ENCODE data around the gene RTP1.
"Not testable (repeated sequence)": the region's sequence is repeated elsewhere in the genome, so short reads cannot be mapped to it uniquely, and the experiment has no call there.

Gene RTP1, protein sequence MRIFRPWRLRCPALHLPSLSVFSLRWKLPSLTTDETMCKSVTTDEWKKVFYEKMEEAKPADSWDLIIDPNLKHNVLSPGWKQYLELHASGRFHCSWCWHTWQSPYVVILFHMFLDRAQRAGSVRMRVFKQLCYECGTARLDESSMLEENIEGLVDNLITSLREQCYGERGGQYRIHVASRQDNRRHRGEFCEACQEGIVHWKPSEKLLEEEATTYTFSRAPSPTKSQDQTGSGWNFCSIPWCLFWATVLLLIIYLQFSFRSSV

DNA sequence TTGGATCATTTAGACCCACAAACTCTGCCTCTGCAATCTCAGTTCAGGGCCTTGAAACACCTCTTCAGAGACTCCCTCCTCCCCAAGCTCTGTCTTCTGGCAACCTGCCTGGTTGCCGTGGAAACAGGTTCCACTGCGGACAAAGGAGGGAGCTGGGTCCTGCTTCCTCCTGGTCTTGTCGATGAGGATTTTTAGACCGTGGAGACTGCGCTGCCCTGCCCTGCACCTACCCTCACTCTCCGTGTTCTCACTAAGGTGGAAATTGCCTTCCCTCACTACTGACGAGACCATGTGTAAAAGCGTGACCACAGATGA, at the start of gene RTP1:
TSS of gene RTP1 (plus strand) at position 152 of the 315 bp plus-strand sequence. CDS start at position 182, 30 bp downstream.
- DNase-seq: no peak

DNA sequence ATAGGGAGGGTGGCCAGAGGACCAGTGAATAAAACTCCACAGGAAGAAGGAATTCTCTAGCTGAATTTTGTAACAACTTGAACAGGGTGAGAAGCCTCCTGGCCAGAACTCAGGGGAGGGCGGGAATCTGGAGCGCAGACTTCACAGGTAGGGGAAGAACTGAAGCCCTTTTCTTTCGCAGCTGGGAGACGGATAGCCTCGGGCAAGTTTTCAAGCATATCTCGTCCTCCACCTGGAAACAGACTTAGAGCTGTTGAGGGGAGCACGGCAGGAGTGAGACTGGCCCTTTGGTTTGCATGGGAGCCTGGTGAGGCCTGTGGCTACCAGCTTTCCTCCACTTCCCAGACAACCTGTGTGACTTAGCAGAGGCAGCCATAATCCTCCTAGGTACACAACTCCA, 47.1 kb upstream of the RTP1 start:
- DNase-seq: no peak

DNA sequence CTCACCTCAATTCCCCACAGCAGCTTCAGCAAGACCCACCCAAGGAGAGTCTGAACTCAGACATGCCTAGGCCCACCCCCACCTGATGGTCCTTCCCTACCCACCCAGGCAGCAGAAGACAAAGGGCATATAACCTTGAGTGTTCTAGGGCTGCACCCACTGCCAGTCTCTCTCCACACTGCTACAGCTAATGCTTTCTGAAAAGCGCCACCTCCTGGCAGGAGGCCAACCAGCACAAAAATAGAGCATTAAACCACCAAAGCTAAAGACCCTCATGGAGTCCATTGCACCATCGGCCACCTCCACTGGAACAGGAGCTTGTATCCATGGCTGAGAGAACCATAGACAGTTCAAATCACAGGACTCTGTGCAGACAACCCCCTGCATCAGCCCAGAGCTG, 46.7 kb upstream of the RTP1 start:
- peak; percentile 46 for DNase-seq

DNA sequence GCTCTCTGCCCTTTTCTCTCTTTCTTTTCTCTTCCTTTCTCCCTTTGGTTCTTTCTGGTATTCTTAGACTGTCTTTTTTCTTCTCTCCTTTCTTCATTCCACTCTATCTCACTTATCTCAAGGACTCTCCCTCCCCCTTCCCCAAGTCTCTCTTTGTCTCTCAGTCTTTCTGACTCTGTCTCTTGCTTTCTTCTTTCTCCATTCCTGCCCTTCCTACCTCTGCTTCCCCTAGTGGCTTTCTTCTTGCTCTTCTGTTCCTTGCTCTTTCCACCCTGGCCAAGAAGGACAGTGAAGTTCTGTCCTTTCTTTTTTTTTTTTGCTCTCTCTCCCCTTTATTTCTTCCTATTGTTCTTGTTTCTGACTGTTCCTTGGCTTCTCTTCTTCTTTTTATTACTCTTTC, 35.7 kb upstream of the RTP1 start:
- DNase-seq: no peak

DNA sequence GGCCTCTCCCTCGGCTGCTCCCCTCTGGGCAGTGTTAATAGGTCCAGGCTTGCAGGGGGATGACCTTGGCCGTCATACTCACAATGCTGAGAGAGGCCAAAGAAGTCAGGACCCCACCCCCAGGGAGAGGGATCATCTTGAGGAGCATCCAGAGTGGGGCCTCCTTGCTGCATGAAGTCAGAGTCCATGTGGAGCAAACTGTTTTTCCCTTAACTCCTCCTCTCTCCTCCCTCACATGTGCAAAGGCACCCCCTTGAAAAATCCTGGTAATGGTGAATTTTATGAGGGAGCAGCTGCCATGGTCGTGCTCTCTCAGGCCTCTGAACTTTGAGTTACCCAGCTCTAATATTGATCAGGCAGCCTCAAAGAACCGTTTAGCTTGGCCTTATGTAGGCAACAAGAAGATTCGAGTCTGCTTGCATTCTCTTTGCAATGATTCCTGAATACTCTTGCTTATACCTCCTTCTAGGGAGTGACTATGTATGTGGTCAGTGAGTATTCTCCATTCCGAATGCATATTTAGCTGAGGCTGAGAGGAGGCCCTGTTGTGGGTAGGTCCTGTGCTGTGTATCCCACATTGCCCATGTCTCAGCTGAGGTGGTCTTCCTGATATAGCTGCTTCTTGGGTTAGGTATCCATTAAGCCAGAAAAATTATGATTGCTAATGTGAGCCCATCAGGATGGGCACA, 34.9 kb upstream of the RTP1 start:
- no peak for DNase-seq

DNA sequence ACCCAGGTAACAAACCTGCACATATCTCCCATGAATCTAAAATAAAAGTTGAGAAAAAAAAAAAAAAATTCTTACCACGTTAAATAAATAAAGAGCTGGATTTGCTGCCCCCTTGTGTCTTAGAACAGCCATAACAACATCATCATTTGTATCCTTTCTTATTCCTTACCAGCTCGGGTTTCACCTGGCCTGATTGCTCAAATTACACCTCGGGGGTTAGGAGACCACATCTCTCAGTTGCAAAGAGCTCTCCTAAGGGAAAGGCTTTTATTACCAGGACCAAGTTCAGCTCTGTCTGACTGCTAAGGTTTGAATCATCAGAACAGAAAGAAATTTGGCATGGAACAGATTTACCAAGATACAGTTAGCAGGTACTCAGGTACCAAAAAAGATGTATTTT, 32.1 kb upstream of the RTP1 start:
- DNase-seq: peak; percentile 3

DNA sequence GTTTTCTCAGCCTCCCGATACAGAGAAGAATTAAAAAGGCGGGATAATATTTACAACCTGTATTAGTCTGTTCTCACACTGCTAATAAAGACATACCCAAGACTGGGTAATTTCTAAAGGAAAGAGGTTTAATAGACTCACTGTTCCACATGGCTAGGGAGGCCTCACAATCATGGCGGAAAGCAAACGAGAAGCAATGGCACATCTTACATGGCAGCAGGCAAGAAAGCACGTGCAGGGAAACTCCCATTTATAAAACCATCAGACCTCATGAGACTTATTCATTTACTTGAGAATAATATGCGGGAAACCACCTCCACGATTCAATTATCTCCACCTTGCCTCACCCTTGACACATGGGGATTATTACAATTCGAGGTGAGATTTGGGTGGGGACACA, 30.5 kb upstream of the RTP1 start:
- no peak for DNase-seq

DNA sequence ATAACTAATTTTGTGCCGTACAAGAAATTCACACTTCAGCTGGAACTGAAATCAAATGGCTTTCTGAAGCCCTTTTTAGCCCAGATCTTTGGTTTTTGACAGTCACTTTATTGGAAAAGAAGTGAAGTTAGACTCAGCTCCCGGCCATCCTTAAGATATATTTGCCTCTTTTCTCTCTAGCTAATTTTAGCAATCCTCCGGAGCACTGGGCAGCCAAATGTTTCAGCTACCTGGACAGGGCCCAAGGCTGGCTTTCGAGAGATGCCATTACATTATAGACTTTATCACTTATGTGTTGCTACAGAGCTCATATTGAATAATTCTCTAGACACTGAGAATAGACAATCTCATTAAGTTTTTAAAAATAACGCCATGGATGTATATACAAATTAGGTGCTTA, 29.5 kb upstream of the RTP1 start:
- no peak for DNase-seq

DNA sequence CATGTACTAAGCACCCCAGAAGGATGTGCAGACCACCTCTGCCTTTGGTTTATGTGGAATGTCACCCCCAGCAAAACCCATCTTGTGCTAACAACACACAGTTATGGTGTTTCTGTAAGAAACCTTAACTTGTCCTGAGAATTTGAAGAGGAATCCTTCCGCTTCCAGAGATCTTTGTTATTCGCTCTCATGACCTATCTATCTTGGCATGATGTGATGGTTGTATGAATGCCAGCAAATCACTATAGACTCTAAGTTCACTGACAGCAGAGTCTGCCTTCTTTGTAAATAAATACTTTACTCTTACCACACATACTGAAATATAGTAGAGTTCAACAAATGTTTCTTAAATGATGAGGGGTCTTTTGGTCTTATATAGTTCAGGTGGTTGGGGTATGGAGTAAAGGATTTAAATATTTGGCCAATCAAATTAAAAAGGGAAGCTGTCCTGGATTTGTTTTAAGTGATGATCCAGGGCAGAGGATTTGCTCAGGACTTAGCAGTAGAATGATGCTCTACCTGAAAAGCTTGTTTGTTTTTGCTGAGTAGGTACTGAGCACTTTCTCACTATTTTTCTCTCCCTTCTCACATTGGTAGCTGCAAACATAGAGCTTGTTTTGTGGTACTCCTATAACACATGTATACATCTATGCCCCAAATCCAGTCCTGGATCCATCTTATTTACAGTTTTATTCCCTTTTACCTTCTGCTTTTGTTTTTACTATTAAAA, 27.9 kb upstream of the RTP1 start:
- DNase-seq: no peak

DNA sequence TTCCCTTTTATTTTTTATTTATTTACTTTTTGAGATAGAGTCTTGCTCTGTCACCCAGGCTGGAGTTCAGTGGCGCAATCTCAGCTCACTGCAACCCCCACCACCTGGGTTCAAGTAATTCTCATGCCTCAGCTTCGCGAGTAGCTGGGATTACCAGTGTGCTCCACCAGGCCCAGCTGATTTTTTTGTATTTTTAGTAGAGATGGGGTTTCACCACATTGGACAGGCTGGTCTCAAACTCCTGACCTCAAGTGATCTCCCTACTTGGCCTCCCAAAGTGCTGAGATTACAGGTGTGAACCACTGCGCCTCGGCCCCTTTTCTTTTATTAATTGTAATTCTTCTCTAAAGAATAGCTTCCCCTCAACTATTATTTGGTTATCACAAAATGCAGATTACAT, 26.4 kb upstream of the RTP1 start:
- DNase-seq: not testable (repeated sequence)

DNA sequence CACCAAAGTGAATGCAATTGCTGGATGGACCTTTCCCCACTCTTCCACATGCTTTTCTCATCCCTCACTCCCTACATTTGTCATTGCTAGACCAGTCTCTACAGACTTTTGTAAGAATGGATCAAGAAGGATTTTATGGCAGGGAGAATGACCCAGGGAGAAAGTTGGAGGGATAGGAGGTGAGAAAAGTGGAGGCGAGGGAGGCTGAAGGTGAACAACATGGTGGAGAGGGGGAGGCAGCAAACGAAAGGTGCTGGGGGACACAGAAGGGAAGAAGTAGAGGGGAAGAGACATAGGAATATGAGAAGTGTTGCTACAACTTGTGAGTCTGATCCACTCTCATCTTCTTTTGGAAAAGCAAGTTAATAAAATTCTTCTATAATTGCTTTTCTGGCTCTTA, 24.4 kb upstream of the RTP1 start:
- DNase-seq: no peak

DNA sequence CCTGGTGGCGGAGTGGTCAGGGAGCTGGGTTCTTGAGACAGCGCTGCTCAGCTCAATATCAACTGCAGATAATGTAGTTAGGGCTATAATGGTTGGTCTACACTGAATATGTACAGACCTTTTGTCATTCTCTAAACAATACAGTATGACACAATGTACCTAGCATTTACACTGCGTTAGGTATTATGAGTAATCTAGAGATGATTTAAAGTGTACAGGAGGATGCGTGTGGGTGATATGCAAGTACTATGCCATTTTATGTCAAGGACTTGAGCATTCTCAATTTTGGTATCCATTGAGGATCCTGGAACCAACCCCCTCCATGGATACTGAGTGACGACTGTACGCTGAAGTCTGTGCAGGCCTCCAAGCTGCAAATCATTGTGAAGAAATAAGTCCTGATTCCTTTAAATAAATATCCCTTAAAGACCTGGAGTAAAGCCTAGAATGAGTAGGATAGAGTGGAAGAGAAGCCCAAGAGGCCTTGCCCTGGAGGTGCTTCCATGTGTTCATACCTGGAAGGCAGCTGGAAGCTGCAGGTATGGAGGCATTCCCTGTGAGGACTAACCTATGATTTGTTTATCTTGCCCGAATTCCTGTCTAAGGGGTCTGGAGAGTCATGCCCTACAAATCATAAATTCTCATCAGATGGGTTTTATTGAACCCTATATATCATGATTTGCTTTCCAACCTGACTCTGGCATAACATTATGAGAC, 15.7 kb upstream of the RTP1 start:
- no peak for DNase-seq

DNA sequence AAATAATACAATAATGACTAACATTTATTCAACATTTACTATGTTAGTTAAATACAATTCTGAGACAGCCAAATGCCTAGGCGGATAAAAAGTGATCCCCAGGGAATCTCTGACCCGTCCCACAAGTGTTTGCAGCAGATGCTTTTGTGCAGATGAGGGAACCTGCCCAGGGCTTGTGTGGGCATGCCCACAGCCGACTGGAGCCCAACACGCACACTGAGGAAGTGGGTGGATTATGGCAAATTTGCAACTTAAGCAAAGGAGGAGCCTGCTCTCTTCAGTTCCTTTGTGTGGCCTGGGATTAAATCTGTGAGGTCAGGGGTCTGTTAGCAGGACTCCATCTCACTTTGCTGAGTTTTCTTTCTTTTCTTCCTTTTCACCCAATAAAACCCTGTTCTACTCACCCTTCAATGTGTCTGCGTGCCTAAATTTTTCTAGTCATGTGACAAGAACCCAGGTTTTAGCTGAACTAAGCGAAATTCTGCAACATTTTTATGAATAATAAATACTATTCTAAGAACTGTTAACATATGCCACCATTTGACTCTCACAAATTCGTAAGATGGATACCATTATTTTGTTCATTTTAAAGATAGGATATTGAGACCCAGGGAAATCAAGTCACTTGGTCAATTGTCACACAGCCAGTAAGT, 13.9 kb upstream of the RTP1 start:
- DNase-seq: no peak

DNA sequence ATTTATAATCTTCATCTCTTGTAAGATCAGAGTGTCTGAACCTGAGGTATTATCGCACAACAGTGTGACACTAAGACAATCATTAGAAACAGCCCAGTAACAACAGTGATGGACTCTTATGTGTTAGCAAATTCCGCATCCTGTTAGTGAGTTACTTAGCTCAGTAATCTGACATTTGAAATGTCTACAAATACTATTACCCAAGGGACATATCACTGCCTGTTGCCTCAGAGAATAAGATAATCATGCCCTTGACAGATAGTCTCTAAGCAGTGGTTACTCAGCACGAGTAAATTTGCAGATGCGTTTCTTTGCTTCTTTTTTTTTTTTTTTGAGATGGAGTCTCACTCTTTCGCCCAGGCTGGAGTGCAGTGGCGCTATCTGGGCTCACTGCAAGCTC, 13.4 kb upstream of the RTP1 start:
- no peak for DNase-seq

DNA sequence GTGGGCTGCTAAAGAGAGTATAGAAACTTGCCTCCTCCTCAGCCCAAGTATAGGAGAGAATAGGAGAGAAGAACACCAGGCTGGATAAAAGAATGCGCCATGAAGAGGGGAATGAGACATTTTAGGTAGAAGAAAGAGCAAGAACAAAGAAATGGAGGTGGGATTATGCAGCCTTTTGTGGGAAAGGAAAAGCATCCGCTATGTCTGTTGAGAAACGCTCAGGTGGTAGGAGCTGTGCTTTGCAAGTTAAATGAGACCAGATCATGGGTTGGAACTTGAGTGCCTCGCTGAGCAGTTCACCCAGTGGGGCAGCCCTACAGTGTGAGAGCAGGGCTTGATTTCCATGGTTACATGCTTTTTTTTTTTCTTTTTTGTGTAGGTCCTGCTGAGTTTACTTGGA, 11.5 kb upstream of the RTP1 start:
- no peak for DNase-seq

DNA sequence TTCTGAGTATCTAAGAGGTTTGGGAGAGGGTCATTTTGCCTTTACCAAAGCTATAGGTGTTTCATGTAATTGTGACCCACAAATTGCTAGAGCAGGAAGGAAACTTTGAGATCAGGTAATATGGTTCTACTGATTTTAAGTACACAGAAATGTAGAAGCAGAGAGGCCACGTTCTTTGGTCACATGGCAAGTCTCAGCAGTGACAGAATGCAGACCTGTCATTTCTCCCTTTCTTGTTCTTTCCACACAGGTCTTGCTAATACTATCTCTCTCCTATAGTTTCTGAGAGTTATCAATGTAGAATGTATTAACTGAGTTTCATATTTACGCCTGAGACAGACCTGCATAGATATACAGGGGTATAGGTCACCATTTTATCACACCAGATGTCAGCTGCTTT, 10.9 kb upstream of the RTP1 start:
- DNase-seq: no peak

DNA sequence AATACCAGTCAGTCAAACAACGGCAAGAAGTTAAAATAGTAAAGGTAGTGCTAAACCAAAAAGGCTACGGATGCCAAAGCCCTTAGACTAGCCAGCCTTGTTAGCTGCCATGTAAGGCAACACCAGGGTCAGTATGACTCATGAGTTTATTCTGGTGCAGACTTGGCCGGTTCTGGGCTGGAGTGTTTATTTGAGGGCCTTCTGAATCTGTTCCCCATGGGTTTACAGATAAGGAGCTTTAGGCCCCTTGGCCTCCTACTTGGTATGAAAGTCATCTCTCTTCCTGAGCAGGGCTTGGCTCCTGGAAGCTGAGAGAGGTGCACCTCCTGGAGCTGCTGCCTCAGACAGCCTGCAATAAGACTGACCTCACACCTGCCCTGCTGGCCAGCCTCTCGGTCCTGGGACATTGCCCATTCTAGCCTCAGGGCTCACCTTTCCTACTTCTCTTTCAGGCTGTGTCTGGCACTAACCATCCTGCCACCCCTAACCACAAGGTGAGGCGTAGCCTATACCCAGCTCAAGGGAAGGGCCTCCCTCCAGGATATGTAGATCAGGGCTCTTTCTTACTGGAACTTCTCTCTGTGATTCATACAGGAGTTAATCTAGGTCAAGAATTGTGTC, 10.4 kb upstream of the RTP1 start:
- DNase-seq: no peak

DNA sequence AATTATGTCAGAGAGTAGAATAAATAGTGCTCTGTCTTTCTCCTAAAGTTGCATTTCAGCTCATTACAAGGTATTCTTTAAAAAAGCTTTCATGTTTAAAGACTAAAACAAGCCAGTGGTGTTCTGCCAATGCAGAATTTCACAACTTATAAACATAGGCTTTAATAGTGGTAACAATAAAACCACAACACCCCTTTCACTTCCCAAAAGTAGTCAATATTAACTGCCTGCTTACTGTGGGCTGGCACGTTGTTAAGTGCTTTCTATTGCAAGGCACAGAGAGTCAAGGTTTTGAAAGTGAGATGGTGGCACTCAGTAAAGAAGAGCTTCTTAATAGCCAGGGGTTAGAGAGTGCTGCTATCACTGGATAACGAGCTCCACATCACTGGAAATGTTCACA, 8.4 kb upstream of the RTP1 start:
- no peak for DNase-seq

DNA sequence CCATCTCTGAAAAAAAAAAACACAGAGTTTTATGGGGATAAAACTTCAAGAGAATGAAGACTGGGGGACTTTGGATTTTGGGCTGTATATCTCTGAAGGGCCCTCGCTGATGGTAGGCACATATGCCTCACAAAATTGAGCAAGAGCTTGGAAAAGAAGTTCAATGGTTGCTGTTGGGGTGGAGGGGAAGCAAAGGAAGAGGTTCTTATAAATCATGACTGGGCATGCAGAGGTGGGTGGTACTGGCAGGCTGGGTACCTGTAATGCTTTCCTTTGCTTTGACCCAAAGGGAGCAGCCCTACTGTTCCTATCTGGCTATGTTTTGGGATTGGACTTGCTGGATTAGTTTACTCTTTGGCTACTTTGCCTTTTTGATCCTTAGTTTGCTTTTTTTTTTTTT, 6.0 kb upstream of the RTP1 start:
- no peak for DNase-seq

DNA sequence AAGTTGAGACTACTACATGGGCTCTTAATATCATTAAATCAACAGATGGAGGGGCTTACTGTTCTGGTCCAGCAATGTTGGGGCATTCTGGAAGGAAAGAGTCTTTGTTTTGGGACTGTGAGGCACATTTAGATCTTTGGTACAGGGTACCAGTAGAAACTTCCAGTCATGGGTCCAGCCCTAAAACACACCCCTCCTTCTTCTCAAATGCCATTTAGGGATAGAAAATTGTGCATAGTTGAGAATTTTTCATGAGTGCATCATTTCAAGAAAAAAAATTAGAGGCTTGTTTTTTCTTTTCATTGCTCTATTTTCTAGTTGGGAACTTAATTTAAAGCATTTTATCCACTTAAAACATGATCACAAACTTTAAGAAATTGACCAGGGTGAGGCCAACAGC, 4.1 kb upstream of the RTP1 start:
- DNase-seq: no peak

DNA sequence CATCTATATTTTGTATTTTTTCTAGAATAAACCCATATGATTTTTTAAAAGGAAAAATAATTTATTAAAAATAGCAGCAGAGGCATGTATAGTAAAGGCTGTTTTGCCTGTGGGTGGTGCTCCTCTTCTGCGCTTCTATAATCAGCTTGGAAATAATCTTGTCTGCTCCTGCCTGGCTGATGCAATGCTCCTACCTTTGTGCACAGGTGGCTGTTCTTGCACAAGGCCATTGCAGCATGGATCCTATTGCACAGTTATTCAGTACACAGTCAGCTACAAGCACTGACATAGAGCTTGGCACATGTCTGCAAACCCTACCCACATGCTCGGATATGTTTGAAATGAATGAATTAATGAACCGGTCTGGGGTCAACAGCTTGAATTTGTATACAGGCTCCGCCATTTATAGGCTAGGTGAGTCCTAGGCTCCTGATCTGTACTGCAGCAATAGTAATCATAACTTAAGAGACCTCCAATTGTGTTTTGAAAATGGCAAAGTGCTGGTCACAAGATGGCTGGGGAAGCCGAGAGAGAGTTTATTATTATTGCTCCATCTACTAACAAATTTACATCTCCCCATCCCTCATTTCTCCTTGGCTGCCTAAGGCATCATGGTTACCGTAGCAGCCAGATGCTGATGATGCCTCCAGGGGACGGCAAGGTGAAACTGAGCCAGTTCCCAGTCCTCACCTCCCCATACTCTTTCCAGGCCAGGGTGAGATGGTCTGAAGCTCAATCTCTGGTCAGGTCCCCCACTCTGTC, 532 bp upstream of the RTP1 start:
- no peak for DNase-seq

DNA sequence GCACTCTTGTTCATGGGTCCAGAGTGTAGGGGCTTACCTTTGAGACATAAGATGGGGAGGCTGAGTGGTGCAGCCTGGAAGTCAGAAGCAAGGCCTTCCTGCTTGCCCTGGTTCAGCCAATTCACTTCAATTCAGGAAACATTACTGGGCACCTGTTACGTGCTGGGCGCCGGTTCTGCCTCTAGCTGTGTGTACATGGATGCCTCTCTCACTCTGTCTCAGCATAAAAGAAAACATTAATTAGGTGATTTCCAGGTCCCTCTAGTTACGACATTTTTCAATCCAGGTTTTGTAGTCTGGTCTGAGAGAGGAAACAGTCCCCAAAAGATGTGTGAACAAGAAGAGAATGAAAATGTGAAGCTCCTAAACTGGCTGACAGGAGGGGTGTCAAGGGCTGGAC, 1.2 kb downstream of the RTP1 start:
- DNase-seq: no peak

Data from stimulated activated naive CD4-positive, alpha-beta T cell treated with Interleukin-2 at 50 U/mL for 16 hours (primary cell).